RWPE1 (cell line): ENCODE measurements around the gene DOK6.

Source experiments
- CTCF ChIA-PET: fragments of 350-600 bp; sonication (Branson Sonifier 250); formaldehyde crosslinking; extraction: SDS; loops from one replicate; lab custom pipeline; 2021; lab: Yijun Ruan, JAX
- POLR2A ChIA-PET: fragments of 400-600 bp; formaldehyde crosslinking; extraction: SDS; loops from one replicate; lab custom pipeline; 2020; ENCODE audit warnings: antibody characterized with exemption; ENCODE audit not compliant: low non-redundant PET; lab: Yijun Ruan, JAX
- DNase-seq: peaks from one replicate; pipeline ENCODE4 v3.0.0; 2012; ENCODE audit warnings: low spot score
- H3K27ac ChIP-seq: fragments of 450-650 bp; 2 replicates; pipeline ENCODE4 v1.5.1; 2017
- TF ChIP-seq, protein P1 (sequence below): fragments of 450-650 bp; conservative IDR thresholded peaks from 2 replicates; pipeline ENCODE4 v1.5.1; 2017; ENCODE audit warnings: low read depth, mild to moderate bottlenecking

The DOK6 gene

GRCh38 chr18:69701305-69701704 is 300.6 kb downstream of the DOK6 start:
- TF ChIP-seq, protein P1, sequence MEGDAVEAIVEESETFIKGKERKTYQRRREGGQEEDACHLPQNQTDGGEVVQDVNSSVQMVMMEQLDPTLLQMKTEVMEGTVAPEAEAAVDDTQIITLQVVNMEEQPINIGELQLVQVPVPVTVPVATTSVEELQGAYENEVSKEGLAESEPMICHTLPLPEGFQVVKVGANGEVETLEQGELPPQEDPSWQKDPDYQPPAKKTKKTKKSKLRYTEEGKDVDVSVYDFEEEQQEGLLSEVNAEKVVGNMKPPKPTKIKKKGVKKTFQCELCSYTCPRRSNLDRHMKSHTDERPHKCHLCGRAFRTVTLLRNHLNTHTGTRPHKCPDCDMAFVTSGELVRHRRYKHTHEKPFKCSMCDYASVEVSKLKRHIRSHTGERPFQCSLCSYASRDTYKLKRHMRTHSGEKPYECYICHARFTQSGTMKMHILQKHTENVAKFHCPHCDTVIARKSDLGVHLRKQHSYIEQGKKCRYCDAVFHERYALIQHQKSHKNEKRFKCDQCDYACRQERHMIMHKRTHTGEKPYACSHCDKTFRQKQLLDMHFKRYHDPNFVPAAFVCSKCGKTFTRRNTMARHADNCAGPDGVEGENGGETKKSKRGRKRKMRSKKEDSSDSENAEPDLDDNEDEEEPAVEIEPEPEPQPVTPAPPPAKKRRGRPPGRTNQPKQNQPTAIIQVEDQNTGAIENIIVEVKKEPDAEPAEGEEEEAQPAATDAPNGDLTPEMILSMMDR, result no peak
- CTCF ChIA-PET, result no interaction called here
- no peak for DNase-seq
- POLR2A ChIA-PET, result no interaction called here
- H3K27ac ChIP-seq, result no peak overlapping the region

DNA sequence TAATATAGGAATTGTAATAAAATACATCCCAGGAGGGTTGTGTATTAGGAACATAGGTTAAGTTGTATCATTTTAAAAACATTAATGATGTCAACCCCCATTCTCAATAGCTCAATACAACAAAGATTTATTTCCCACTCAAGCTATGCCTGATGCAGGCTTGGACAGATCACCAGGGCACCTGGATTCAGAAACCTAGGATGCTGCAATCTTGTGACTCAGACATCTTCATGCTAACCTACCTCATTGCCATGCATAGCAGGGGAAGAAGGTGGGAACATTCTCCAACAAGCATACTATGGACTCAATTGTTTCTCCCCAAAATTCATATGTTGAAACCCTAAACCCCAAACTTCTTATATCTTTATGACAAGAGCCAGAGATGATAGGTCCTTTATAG is 302.8 kb downstream of the DOK6 start:
- TF ChIP-seq, protein P1, result no peak
- ChIA-PET CTCF (no interaction called here), POLR2A (no interaction called here)
- DNase-seq, result no peak
- H3K27ac ChIP-seq, result no peak overlapping the region

GRCh38 chr18:69705987-69706386 is 305.3 kb downstream of the DOK6 start:
- no peak overlapping the region for H3K27ac ChIP-seq
- CTCF ChIA-PET, result no interaction called here
- TF ChIP-seq, protein P1, result no peak
- POLR2A ChIA-PET, result no interaction called here
- no peak for DNase-seq

DNA sequence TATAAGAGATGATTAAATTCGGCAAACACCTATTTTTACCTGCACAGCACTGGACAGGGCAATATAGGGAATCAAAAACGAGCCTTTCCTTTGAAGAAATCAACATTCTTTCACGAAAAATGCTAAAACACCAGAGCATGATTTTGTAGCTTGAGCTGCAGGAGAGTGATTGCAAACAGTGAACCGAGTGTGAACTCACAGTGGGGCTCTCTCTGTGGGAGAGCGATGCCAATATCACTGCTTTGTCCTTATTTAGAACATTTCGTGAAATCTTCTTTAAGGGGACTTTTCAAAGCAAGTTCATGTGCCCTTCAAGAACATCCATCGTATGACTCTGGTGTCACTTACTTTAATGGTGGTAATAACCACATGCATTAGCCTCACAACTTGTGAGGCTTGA is 308.2 kb downstream of the DOK6 start:
- TF ChIP-seq, protein P1, result no peak
- CTCF ChIA-PET, result interaction anchor here (0.6 kb wide), 1 partner anchor 1073 kb away, joined by 3 read pairs; no protein-coding TSS in a partner anchor
- no peak overlapping the region for H3K27ac ChIP-seq
- DNase-seq, result no peak
- POLR2A ChIA-PET, result no interaction called here

DNA sequence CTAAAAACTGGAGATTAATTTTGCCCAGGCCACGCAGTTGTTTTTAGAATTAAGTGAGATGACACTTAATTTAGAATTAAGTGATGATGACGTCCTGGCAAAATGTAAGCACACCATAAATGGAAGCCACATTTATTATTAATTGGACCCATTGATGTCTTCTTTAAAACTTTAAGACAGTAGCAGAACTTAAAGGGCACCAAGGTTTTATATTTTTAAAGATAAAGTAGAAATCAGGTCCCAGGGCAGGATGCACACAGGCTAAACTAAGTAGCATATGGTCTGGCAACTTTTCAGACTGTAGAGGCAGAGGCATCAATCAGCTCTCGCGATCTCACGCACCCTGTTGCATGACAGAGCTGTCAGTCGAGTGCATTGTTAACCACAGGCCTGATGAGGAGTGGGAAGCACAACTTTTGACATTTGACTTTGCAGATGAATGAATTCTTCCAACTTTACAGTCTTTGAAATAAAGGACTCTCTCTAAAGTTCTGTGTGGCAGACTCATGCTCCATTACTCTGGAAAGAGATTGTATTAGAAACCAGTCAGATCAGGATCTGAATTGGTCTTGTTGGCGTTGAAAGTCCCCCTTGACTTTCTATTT is 314.6 kb downstream of the DOK6 start:
- POLR2A ChIA-PET, result no interaction called here
- no peak for DNase-seq
- H3K27ac ChIP-seq, result no peak overlapping the region
- TF ChIP-seq, protein P1, result no peak
- CTCF ChIA-PET, result no interaction called here

GRCh38 chr18:69717586-69717985 is 316.9 kb downstream of the DOK6 start:
- no peak for DNase-seq

More at GRCh38 chr18:69717586-69717985, 316.9 kb downstream of the DOK6 start:
- no peak overlapping the region for H3K27ac ChIP-seq
- TF ChIP-seq, protein P1, result no peak
- POLR2A ChIA-PET, result no interaction called here
- CTCF ChIA-PET, result no interaction called here
